ENCODE results near the gene DPH3.

DNA sequence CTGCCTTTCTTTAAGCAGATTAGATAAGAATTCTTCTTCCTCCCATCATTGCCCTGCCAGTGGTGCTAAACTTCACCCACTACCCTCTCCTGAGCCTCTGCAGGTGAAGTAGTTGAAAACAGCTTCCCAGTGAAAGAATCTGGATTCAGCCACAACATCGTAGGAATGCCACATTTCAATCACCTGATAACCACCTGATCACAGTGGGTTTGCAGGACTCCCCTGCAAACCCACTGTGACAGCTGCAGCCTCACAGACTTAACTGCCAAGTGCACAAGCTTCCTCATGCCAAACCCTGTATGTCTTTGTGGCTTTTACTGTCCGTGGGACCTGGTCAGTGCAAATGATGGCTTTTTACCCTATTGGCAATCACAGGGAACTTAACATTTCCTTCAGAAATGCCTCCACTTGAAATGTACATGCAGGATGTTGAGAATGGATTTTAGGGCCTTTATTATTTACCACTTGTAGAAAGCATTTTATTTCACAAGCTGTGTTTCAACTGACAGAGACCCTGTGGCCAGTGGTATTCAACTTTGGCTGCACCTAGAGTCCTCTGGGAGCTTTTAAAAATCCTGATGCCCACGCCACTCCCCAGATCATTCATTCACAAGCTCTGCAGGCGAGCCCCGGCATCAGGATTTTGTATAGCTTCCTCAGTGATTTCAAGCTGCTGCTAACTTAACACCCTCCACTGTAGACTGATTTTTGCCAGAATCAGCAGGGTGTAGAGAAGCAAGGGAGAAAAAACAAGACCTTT is 49.3 kb upstream of the DPH3 start:
- TF ChIP-seq, protein P1, sequence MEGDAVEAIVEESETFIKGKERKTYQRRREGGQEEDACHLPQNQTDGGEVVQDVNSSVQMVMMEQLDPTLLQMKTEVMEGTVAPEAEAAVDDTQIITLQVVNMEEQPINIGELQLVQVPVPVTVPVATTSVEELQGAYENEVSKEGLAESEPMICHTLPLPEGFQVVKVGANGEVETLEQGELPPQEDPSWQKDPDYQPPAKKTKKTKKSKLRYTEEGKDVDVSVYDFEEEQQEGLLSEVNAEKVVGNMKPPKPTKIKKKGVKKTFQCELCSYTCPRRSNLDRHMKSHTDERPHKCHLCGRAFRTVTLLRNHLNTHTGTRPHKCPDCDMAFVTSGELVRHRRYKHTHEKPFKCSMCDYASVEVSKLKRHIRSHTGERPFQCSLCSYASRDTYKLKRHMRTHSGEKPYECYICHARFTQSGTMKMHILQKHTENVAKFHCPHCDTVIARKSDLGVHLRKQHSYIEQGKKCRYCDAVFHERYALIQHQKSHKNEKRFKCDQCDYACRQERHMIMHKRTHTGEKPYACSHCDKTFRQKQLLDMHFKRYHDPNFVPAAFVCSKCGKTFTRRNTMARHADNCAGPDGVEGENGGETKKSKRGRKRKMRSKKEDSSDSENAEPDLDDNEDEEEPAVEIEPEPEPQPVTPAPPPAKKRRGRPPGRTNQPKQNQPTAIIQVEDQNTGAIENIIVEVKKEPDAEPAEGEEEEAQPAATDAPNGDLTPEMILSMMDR (IDR thresholded peaks at IDR 0.05; ENCODE audit: insufficient read depth, low read length, poor library complexity, severe bottlenecking), result no peak
- no peak for TF ChIP-seq EZH2phosphoT487 (conservative IDR thresholded peaks at IDR 0.05; ENCODE audit: low read length)
